Sigmoid colon (tissue), 3 donors: Measurements from ENCODE around the gene DNAJC6.

Source experiments
- POLR2A ChIP-seq, 2 donors: fragments of 450-650 bp; IDR thresholded peaks; one replicate each; pipeline ENCODE4 v1.6.1; 2016; ENCODE audit warnings: antibody characterized with exemption in 2 of 2, mild to moderate bottlenecking in 2 of 2, moderate library complexity in 2 of 2
- TF ChIP-seq, protein P1 (sequence below), 4 experiments: fragments of 450-650 bp in 3 of 4; fragments of 200-600 bp in 1 of 4; IDR thresholded peaks; one replicate each; pipeline ENCODE4 v1.5.1; 2016 to 2019; ENCODE audit warnings: antibody characterized with exemption in 4 of 4, mild to moderate bottlenecking in 3 of 4, moderate library complexity in 2 of 4

DNA sequence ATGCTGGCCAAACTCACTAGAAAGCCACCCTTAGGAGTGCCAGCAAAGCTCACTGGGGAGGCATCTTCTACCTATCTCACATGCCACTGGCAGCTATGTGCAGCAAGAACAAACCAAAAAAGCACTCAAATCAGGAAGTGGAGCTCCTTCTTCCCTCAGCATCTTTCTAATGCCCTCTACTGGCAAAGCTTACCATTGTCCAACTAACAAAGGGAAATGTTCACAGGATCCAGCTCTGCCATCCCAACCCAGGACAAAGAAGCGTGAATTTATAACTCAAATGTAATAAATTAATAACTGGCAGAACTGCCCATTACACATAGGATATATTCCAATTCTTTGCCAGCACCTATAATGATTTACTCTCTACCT, 150.0 kb downstream of the DNAJC6 start:
- TF ChIP-seq POLR2A (IDR thresholded peaks at IDR 0.05): no peak
- TF ChIP-seq, protein P1, sequence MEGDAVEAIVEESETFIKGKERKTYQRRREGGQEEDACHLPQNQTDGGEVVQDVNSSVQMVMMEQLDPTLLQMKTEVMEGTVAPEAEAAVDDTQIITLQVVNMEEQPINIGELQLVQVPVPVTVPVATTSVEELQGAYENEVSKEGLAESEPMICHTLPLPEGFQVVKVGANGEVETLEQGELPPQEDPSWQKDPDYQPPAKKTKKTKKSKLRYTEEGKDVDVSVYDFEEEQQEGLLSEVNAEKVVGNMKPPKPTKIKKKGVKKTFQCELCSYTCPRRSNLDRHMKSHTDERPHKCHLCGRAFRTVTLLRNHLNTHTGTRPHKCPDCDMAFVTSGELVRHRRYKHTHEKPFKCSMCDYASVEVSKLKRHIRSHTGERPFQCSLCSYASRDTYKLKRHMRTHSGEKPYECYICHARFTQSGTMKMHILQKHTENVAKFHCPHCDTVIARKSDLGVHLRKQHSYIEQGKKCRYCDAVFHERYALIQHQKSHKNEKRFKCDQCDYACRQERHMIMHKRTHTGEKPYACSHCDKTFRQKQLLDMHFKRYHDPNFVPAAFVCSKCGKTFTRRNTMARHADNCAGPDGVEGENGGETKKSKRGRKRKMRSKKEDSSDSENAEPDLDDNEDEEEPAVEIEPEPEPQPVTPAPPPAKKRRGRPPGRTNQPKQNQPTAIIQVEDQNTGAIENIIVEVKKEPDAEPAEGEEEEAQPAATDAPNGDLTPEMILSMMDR (IDR thresholded peaks at IDR 0.05): no peak
